GM12872 (cell line): ENCODE results near the gene FBXO9.

Source experiments
- TF ChIP-seq, protein P1 (sequence below): IDR thresholded peaks from 3 replicates; pipeline ENCODE4 v1.5.1; 2011; ENCODE audit warnings: low read depth, mild to moderate bottlenecking, low read length, moderate library complexity; ENCODE audit not compliant: insufficient read depth

FBXO9 gene

DNA sequence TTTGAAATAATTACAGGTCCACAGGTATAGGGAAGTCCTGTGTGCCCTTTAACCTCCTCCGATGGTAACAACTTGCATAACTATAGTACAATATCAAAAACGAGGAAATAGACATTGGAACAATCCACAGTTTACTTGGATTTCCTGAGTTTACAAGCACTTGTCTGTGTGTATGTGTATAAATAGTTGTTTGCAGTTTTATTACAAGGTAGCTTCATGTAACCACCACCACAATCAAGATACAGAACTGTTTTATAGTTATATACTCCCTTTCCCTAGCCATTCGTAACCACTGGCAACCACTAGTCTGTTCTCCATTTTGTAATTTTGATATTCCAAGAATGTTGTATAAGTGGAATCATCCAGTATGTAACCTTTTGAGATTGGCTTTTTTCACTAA is 9.1 kb downstream of the FBXO9 start:
- TF ChIP-seq, protein P1, sequence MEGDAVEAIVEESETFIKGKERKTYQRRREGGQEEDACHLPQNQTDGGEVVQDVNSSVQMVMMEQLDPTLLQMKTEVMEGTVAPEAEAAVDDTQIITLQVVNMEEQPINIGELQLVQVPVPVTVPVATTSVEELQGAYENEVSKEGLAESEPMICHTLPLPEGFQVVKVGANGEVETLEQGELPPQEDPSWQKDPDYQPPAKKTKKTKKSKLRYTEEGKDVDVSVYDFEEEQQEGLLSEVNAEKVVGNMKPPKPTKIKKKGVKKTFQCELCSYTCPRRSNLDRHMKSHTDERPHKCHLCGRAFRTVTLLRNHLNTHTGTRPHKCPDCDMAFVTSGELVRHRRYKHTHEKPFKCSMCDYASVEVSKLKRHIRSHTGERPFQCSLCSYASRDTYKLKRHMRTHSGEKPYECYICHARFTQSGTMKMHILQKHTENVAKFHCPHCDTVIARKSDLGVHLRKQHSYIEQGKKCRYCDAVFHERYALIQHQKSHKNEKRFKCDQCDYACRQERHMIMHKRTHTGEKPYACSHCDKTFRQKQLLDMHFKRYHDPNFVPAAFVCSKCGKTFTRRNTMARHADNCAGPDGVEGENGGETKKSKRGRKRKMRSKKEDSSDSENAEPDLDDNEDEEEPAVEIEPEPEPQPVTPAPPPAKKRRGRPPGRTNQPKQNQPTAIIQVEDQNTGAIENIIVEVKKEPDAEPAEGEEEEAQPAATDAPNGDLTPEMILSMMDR = no peak

DNA sequence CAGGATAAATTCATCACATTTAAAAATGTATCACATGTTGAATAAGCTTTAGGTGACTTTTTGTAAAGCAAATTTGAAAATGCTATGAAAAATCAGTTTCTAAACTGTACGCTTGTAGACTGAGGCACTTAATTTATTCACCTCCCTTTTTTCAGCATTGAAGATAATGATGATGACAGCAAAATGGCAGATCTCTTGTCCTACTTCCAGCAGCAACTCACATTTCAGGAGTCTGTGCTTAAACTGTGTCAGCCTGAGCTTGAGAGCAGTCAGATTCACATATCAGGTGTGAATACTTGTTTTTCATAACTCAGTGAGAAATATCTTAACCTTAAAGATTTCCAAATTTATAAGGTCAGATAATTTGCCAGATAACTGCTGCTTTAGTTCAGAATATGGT is 15.6 kb downstream of the FBXO9 start:
- TF ChIP-seq, protein P1 = no peak

DNA sequence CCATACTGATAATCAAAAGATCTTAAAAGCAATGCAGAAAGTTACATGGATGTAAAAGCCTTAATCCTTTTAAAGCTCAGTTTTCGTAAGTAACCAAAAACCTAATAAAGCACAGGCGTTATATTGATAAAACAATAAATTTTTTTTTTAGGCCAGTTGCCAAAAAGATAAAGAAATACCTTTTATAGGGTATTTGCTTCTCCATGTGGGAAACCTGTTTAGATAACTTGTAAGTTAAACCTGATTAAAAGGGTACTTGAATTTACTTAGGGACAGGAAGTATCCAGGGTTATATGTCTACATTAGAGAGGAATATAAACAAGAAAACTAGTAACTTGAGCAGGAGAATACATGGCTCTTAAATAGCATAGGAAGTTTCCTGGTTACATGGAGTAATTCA is 21.1 kb downstream of the FBXO9 start:
- TF ChIP-seq, protein P1 = no peak

DNA sequence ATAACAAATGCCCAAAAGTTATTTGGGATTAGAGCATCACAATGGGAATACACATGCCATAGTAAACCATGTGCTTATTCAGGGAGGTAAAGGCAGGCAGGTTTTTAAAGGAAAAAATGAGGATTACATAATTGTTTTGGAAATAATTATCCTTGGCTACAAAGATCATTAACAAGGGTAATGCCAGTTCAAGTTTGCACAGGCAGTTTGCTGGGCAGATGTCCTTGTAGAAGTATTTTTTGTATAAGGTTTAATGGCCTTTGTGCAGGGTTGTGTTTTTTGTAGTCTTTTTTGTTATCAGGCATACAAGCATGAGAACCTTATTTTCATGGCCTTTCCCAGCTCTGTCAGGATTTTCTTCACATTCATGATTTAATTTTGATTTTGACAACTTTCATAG is 24.7 kb downstream of the FBXO9 start:
- TF ChIP-seq, protein P1 = no peak

DNA sequence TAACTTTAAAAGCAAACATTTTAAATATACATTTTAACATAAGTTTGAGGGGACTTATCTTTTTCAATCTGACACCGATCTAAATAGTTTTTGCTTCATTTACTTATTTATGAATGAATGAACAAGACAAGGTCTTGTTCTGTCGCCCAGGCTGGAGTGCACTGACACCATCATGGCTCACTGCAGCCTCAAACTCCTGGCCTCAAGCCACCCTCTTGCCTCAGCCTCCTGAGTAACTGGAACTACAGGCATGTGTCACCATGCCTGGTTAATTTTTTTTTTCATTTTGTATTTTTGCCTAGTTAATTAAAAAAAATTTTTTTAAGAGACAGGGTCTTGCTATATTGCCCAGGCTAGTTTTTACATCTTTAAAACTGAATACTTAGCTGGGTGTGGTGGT is 25.4 kb downstream of the FBXO9 start:
- TF ChIP-seq, protein P1 = no peak

DNA sequence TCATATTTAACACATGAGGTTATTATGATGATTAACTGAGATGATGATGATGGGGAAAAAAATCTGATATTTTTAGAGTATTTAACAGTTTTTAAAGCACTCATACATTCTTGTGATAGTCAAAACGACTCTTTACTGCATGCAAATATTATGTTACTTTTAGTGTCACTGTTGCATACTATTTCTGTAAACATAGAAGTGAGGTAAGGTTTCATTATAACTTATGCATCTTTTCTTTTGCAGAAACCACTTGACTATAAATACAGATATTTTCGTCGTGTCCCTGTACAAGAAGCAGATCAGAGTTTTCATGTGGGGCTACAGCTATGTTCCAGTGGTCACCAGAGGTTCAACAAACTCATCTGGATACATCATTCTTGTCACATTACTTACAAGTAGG is 30.1 kb downstream of the FBXO9 start:
- TF ChIP-seq, protein P1 = no peak

DNA sequence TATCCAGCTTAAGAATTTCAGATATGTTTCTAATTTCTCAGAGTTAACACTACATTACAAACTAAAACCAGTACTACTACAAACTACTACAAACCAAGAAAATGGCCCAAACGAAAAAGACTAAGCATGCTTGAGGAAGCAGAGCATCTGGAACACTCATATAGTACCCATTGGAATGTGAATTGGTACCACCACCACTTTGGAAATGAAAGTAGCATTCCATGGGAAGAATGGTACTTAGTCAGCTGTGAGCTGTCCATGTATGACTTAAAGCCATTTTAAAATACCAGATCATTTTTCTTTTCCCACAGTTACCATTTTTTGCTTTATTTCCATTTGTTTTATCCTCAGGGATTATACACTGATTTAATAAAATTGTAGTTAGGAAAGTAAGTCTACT is 30.5 kb downstream of the FBXO9 start:
- TF ChIP-seq, protein P1 = no peak

DNA sequence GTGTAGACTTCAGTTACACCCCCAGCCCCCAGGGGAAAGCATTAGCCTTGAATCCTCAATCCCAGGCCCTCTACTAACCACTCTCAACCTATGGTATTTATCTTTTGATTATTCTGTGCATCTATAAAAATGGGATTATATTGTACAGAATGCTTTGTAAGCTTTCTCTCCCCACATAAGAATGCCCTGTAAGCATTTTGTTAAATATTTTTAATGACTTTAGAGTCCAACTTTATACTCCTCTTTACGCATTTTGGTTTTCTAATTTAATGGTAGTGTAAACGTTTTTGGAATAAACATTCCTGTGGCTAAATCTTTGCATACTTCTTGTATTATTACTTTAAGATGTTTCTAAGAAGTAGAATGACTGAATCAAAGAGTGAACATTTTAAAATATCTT is 35.4 kb downstream of the FBXO9 start:
- TF ChIP-seq, protein P1 = no peak
